Measurements from ENCODE around the gene GRK3.

Gene GRK3

GRCh38 chr22:25680956-25681355 is 116.5 kb downstream of the GRK3 start:
- DNase-seq (no peak), ATAC-seq (replicated peaks) (peak in 1 of 2 donors; percentile 49)
- Mint-ChIP-seq H3K27me3 (no peaks in the 10 kb centered on the region), H3K4me3 (no peak overlapping the region), H3K9me3 (no peaks in the 10 kb centered on the region), H3K36me3 (peaks cover 22 to 46% of the 10 kb centered on the region in 2 donors), H3K27ac (peak overlapping the region; percentile 27), H3K4me1 (peaks cover 9 to 15% of the 10 kb centered on the region in 2 donors)

GRCh38 chr22:25682109-25682508 is 117.6 kb downstream of the GRK3 start:
- H3K4me3 Mint-ChIP-seq = no peak overlapping the region
- no peak for DNase-seq
- H3K4me1 Mint-ChIP-seq = peaks cover 9 to 15% of the 10 kb centered on the region in 2 donors
- no peak overlapping the region for H3K27ac Mint-ChIP-seq
- H3K9me3 Mint-ChIP-seq = no peaks in the 10 kb centered on the region
- H3K36me3 Mint-ChIP-seq = peaks cover 23 to 52% of the 10 kb centered on the region in 2 donors
- no peaks in the 10 kb centered on the region for H3K27me3 Mint-ChIP-seq
- ATAC-seq (replicated peaks) = no peak

- H3K36me3 Mint-ChIP-seq = peaks cover 23 to 48% of the 10 kb centered on the region in 2 donors
- ATAC-seq (replicated peaks) = no peak
- H3K4me1 Mint-ChIP-seq = peaks cover 6 to 19% of the 10 kb centered on the region in 2 donors
- no peak overlapping the region for H3K4me3 Mint-ChIP-seq
- DNase-seq = no peak
- no peaks in the 10 kb centered on the region for H3K9me3 Mint-ChIP-seq
- no peaks in the 10 kb centered on the region for H3K27me3 Mint-ChIP-seq
- H3K27ac Mint-ChIP-seq = no peak overlapping the region
Measured at GRCh38 chr22:25688627-25689026, 124.2 kb downstream of the GRK3 start.

GRCh38 chr22:25689631-25690030 is 125.2 kb downstream of the GRK3 start:
- DNase-seq = no peak
- no peak overlapping the region for H3K4me3 Mint-ChIP-seq

GRCh38 chr22:25690798-25691197 is 126.3 kb downstream of the GRK3 start:
- no peaks in the 10 kb centered on the region for H3K27me3 Mint-ChIP-seq
- peaks cover 33 to 56% of the 10 kb centered on the region in 2 donors for H3K36me3 Mint-ChIP-seq
- DNase-seq = no peak

More at GRCh38 chr22:25689631-25690030, 125.2 kb downstream of the GRK3 start:
- no peak for ATAC-seq (replicated peaks)
- H3K36me3 Mint-ChIP-seq = peaks cover 29 to 48% of the 10 kb centered on the region in 2 donors
- H3K4me1 Mint-ChIP-seq = peaks cover 6 to 19% of the 10 kb centered on the region in 2 donors
- no peaks in the 10 kb centered on the region for H3K27me3 Mint-ChIP-seq
- no peak overlapping the region for H3K27ac Mint-ChIP-seq
- H3K9me3 Mint-ChIP-seq = no peaks in the 10 kb centered on the region

GRCh38 chr22:25692397-25693267 is 128.2 kb downstream of the GRK3 start:
- H3K36me3 Mint-ChIP-seq = peaks cover 28 to 59% of the 10 kb centered on the region in 2 donors
- DNase-seq (no peak), ATAC-seq (replicated peaks) (no peak)
- no peaks in the 10 kb centered on the region for H3K9me3 Mint-ChIP-seq
- no peak overlapping the region for H3K27ac Mint-ChIP-seq
- H3K27me3 Mint-ChIP-seq = no peaks in the 10 kb centered on the region
- H3K4me1 Mint-ChIP-seq = peaks cover 6 to 19% of the 10 kb centered on the region in 2 donors
- no peak overlapping the region for H3K4me3 Mint-ChIP-seq

More at GRCh38 chr22:25690798-25691197, 126.3 kb downstream of the GRK3 start:
- peak; percentile 85 to 93 for ATAC-seq (replicated peaks)
- Mint-ChIP-seq H3K4me3 (no peak overlapping the region), H3K4me1 (peaks cover 6 to 19% of the 10 kb centered on the region in 2 donors), H3K9me3 (no peaks in the 10 kb centered on the region), H3K27ac (peak overlapping the region; percentile 31)

GRCh38 chr22:25693268-25693565 is 128.7 kb downstream of the GRK3 start:
- peaks cover 7 to 19% of the 10 kb centered on the region in 2 donors for H3K4me1 Mint-ChIP-seq
- ATAC-seq (replicated peaks) = no peak
- H3K9me3 Mint-ChIP-seq = no peaks in the 10 kb centered on the region
- no peak overlapping the region for H3K27ac Mint-ChIP-seq
- DNase-seq = no peak
- H3K36me3 Mint-ChIP-seq = peaks cover 25 to 63% of the 10 kb centered on the region in 2 donors
- no peak overlapping the region for H3K4me3 Mint-ChIP-seq
- no peaks in the 10 kb centered on the region for H3K27me3 Mint-ChIP-seq

GRCh38 chr22:25694196-25694907 is 129.9 kb downstream of the GRK3 start:
- peaks cover 11 to 19% of the 10 kb centered on the region in 2 donors for H3K4me1 Mint-ChIP-seq
- H3K27ac Mint-ChIP-seq = peak overlapping the region; percentile 83
- peaks cover 27 to 66% of the 10 kb centered on the region in 2 donors for H3K36me3 Mint-ChIP-seq
- H3K27me3 Mint-ChIP-seq = no peaks in the 10 kb centered on the region
- DNase-seq (no peak), ATAC-seq (replicated peaks) (no peak)
- H3K9me3 Mint-ChIP-seq = no peaks in the 10 kb centered on the region
- H3K4me3 Mint-ChIP-seq = no peak overlapping the region

GRCh38 chr22:25695146-25695545 is 130.7 kb downstream of the GRK3 start:
- H3K27ac Mint-ChIP-seq = no peak overlapping the region
- no peak overlapping the region for H3K4me3 Mint-ChIP-seq
- no peaks in the 10 kb centered on the region for H3K9me3 Mint-ChIP-seq
- DNase-seq = no peak
- no peaks in the 10 kb centered on the region for H3K27me3 Mint-ChIP-seq
- no peak for ATAC-seq (replicated peaks)
- peaks cover 10 to 14% of the 10 kb centered on the region in 2 donors for H3K4me1 Mint-ChIP-seq
- peaks cover 29 to 65% of the 10 kb centered on the region in 2 donors for H3K36me3 Mint-ChIP-seq

GRCh38 chr22:25696763-25697162 is 132.3 kb downstream of the GRK3 start:
- H3K4me3 Mint-ChIP-seq = no peak overlapping the region
- peaks cover 5 to 6% of the 10 kb centered on the region in 2 donors for H3K4me1 Mint-ChIP-seq
- H3K27me3 Mint-ChIP-seq = no peaks in the 10 kb centered on the region
- no peak for DNase-seq
- peaks cover 26 to 66% of the 10 kb centered on the region in 2 donors for H3K36me3 Mint-ChIP-seq
- no peak for ATAC-seq (replicated peaks)
- H3K27ac Mint-ChIP-seq = no peak overlapping the region
- no peaks in the 10 kb centered on the region for H3K9me3 Mint-ChIP-seq

- Mint-ChIP-seq H3K4me1 (peaks cover 5 to 6% of the 10 kb centered on the region in 2 donors), H3K4me3 (no peak overlapping the region), H3K27me3 (no peaks in the 10 kb centered on the region), H3K36me3 (peaks cover 26 to 65% of the 10 kb centered on the region in 2 donors), H3K27ac (no peak overlapping the region), H3K9me3 (no peaks in the 10 kb centered on the region)
- ATAC-seq (replicated peaks) (no peak), DNase-seq (no peak)
Measured at GRCh38 chr22:25697181-25697664, 132.7 kb downstream of the GRK3 start.

GRCh38 chr22:25697978-25698377 is 133.5 kb downstream of the GRK3 start:
- Mint-ChIP-seq H3K4me1 (peaks cover 5 to 6% of the 10 kb centered on the region in 2 donors), H3K36me3 (peaks cover 23 to 58% of the 10 kb centered on the region in 2 donors), H3K9me3 (no peaks in the 10 kb centered on the region), H3K4me3 (no peak overlapping the region), H3K27ac (peak overlapping the region; percentile 78), H3K27me3 (no peaks in the 10 kb centered on the region)
- ATAC-seq (replicated peaks) (no peak), DNase-seq (no peak)

GRCh38 chr22:25698461-25698860 is 134.0 kb downstream of the GRK3 start:
- Mint-ChIP-seq H3K27ac (peak overlapping the region; percentile 78), H3K9me3 (no peaks in the 10 kb centered on the region), H3K36me3 (peaks cover 23 to 57% of the 10 kb centered on the region in 2 donors), H3K4me1 (peaks cover 5 to 6% of the 10 kb centered on the region in 2 donors), H3K27me3 (no peaks in the 10 kb centered on the region), H3K4me3 (no peak overlapping the region)
- ATAC-seq (replicated peaks) (no peak), DNase-seq (no peak)

- H3K36me3 Mint-ChIP-seq = peaks cover 24 to 56% of the 10 kb centered on the region in 2 donors
- H3K4me1 Mint-ChIP-seq = peaks cover 6 to 7% of the 10 kb centered on the region in 2 donors
- DNase-seq (no peak), ATAC-seq (replicated peaks) (no peak)
- H3K4me3 Mint-ChIP-seq = no peak overlapping the region
- peak overlapping the region; percentile 78 for H3K27ac Mint-ChIP-seq
- H3K27me3 Mint-ChIP-seq = no peaks in the 10 kb centered on the region
- H3K9me3 Mint-ChIP-seq = no peaks in the 10 kb centered on the region
Measured at GRCh38 chr22:25698978-25699377, 134.5 kb downstream of the GRK3 start.
